ENCODE measurements around the gene ZNF77.

DNA sequence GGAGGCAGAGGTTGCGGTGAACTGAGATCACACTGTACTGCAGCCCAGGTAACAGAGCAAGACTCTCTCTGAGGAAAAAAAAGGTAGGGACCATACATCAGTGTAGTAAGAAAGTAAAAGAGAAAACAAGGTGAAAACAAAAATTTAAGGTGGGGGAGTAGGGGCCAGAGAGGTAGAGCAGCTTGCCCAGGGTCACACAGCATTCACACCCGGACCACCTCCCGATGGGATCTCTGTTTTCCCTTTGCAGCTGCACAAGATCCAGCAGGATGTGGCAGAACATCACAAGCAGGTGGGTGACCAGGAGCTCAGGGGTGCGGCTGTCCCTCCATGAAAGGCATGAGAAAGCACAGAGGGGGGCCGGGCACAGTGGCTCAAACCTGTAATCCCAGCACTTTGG lies 37.1 kb upstream of the ZNF77 start:
- TF ChIP-seq, protein P1, sequence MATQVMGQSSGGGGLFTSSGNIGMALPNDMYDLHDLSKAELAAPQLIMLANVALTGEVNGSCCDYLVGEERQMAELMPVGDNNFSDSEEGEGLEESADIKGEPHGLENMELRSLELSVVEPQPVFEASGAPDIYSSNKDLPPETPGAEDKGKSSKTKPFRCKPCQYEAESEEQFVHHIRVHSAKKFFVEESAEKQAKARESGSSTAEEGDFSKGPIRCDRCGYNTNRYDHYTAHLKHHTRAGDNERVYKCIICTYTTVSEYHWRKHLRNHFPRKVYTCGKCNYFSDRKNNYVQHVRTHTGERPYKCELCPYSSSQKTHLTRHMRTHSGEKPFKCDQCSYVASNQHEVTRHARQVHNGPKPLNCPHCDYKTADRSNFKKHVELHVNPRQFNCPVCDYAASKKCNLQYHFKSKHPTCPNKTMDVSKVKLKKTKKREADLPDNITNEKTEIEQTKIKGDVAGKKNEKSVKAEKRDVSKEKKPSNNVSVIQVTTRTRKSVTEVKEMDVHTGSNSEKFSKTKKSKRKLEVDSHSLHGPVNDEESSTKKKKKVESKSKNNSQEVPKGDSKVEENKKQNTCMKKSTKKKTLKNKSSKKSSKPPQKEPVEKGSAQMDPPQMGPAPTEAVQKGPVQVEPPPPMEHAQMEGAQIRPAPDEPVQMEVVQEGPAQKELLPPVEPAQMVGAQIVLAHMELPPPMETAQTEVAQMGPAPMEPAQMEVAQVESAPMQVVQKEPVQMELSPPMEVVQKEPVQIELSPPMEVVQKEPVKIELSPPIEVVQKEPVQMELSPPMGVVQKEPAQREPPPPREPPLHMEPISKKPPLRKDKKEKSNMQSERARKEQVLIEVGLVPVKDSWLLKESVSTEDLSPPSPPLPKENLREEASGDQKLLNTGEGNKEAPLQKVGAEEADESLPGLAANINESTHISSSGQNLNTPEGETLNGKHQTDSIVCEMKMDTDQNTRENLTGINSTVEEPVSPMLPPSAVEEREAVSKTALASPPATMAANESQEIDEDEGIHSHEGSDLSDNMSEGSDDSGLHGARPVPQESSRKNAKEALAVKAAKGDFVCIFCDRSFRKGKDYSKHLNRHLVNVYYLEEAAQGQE (IDR thresholded peaks at IDR 0.05; ENCODE audit: low read depth, low read length), result no peak
- TF ChIP-seq, protein P2, sequence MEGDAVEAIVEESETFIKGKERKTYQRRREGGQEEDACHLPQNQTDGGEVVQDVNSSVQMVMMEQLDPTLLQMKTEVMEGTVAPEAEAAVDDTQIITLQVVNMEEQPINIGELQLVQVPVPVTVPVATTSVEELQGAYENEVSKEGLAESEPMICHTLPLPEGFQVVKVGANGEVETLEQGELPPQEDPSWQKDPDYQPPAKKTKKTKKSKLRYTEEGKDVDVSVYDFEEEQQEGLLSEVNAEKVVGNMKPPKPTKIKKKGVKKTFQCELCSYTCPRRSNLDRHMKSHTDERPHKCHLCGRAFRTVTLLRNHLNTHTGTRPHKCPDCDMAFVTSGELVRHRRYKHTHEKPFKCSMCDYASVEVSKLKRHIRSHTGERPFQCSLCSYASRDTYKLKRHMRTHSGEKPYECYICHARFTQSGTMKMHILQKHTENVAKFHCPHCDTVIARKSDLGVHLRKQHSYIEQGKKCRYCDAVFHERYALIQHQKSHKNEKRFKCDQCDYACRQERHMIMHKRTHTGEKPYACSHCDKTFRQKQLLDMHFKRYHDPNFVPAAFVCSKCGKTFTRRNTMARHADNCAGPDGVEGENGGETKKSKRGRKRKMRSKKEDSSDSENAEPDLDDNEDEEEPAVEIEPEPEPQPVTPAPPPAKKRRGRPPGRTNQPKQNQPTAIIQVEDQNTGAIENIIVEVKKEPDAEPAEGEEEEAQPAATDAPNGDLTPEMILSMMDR (IDR thresholded peaks at IDR 0.05), result no peak
- TF ChIP-seq NFIC (IDR thresholded peaks at IDR 0.05; ENCODE audit: borderline replicate concordance) (no peak), GABPA (IDR thresholded peaks at IDR 0.05; ENCODE audit: low read depth) (no peak), FOXJ3 (CRISPR knock-in tag; IDR thresholded peaks at IDR 0.05) (no peak), MXI1 (IDR thresholded peaks at IDR 0.05; ENCODE audit: low read depth, low read length) (no peak), EP300 (IDR thresholded peaks at IDR 0.05; ENCODE audit: borderline replicate concordance in 1 of 2, low read depth in 1 of 2, low read length in 1 of 2) (no peak), TAF1 (IDR thresholded peaks at IDR 0.05; ENCODE audit: borderline replicate concordance, low read depth, low read length) (no peak), EZH2phosphoT487 (IDR thresholded peaks at IDR 0.05; ENCODE audit: borderline replicate concordance, low read depth) (no peak)
